Endodermal cell (in vitro differentiated cells): Measurements from ENCODE around the gene NABP2. TPM values are rescaled to one million over a fixed set of nuclear protein-coding genes. Genes with fewer than 3 reads are reported as not detected.

ENCODE experiments used
- DNase-seq: peaks from one replicate; pipeline ENCODE4 v3.0.0-alpha.2; 2017
- H3K27ac ChIP-seq: 2 replicates; pipeline ENCODE4 v1.5.1; 2013; ENCODE audit warnings: mild to moderate bottlenecking, low read depth, low read length, moderate library complexity
- H3K27me3 ChIP-seq: 2 replicates; pipeline ENCODE4 v1.6.1; 2013; ENCODE audit warnings: mild to moderate bottlenecking, low read length, moderate library complexity; ENCODE audit not compliant: insufficient read depth, control insufficient read depth, poor library complexity, severe bottlenecking
- H3K36me3 ChIP-seq: 2 replicates; pipeline ENCODE4 v1.7.0; 2013; ENCODE audit warnings: mild to moderate bottlenecking, low read length, moderate library complexity; ENCODE audit not compliant: control insufficient read depth, insufficient read depth
- H3K4me1 ChIP-seq: one replicate; pipeline ENCODE4 v1.7.0; 2013; ENCODE audit warnings: low read length; ENCODE audit not compliant: control insufficient read depth, insufficient read depth
- H3K4me3 ChIP-seq: 2 replicates; pipeline ENCODE4 v1.5.1; 2013; ENCODE audit warnings: mild to moderate bottlenecking, low read length, moderate library complexity
- H3K9ac ChIP-seq: 2 replicates; pipeline ENCODE4 v1.6.1; 2013; ENCODE audit warnings: mild to moderate bottlenecking, low read length, moderate library complexity; ENCODE audit not compliant: poor library complexity, severe bottlenecking; ENCODE audit errors: extremely low read depth
- H3K9me3 ChIP-seq: 2 replicates; pipeline ENCODE4 v1.6.1; 2013; ENCODE audit warnings: mild to moderate bottlenecking, low read length, moderate library complexity; ENCODE audit not compliant: control insufficient read depth
- H3K27ac Mint-ChIP-seq: 2 replicates; pipeline ENCODE4 v1.8.0; 2020; ENCODE audit warnings: mixed read lengths
- H3K27me3 Mint-ChIP-seq: 2 replicates; pipeline ENCODE4 v1.8.0; 2021; ENCODE audit warnings: mild to moderate bottlenecking, mixed read lengths; ENCODE audit not compliant: insufficient read depth
- H3K36me3 Mint-ChIP-seq: 2 replicates; pipeline ENCODE4 v1.8.0; 2020; ENCODE audit warnings: low read depth, mixed read lengths
- H3K4me1 Mint-ChIP-seq: 2 replicates; pipeline ENCODE4 v1.8.0; 2020; ENCODE audit warnings: mixed read lengths
- H3K4me3 Mint-ChIP-seq: 2 replicates; pipeline ENCODE4 v1.8.0; 2020; ENCODE audit warnings: mild to moderate bottlenecking, moderate library complexity, mixed read lengths
- H3K9me3 Mint-ChIP-seq: 2 replicates; pipeline ENCODE4 v1.8.0; 2020; ENCODE audit warnings: mild to moderate bottlenecking, mixed read lengths
- WGBS, 2 experiments: methylation state at CpG; one replicate each; pipeline versions ENCODE4 v1.1.5 to v1.1.7; 2013; ENCODE audit warnings: missing lambda C conversion rate in 2 of 2, mixed read lengths in 1 of 2; ENCODE audit not compliant: insufficient coverage in 1 of 2, insufficient read length in 1 of 2; 5-methylcytosine and 5-hydroxymethylcytosine counted together
- total RNA-seq, 2 donors: library from RNA; stranded (reverse); fragmentation: NEBNext Ultra II Directional in 1 of 2; extraction: Animal tissue kit (Norgen Biotek cat#: 25700) in 1 of 2; gene quantifications; 2 replicates in 1 of 2; 3 replicates in 1 of 2; pipeline ENCODE4 v1.2.1, GENCODE V29; 2021
- TF ChIP-seq, protein P1 (sequence below): fragments of 200-600 bp; sonication (generic); conservative IDR thresholded peaks from 2 replicates; pipeline ENCODE4 v1.5.0; 2021; ENCODE audit warnings: antibody characterized with exemption, mild to moderate bottlenecking

Gene NABP2
- total RNA-seq, 2 donors from 2014 or later, result 27.0 to 35.1 TPM

DNA sequence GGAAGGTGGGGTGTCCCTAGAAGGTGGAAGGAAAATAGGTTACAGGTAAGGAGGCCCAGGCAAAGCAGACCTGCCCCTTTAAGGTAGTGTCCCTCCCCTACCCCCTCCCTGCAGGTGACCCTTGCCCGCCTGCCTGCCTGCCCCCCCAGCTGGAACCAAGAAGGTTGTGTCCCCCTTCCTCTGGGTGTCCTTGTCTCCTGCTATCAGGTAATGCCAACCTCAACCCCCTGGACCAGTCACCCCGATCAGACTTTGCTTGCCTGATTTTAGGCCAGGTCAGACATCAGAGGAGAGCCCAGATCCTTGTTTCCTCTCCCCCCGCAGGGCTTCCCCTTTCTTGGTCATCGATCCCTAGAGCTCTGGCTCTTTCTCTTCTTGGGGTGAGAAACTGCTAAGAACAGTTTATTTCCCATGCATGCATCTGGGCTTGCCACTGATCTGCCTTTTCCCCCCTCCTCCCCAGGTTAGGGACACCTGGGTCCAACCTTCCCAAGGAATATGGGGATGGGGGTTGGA, 5.8 kb downstream of the NABP2 start, which contains the start of gene SLC39A5:
Gene SLC39A5 (plus strand): TSS at position 136 of the 516 bp plus-strand sequence. CDS start 1,224 bp downstream, outside the sequence.
- Mint-ChIP-seq H3K27me3 (peaks cover 7% of the 10 kb centered on the region), H3K4me1 (peaks cover 2% of the 10 kb centered on the region), H3K9me3 (no peaks in the 10 kb centered on the region), H3K4me3 (no peak within 1 kb of the TSS), H3K27ac (no peak within 1 kb of the TSS), H3K36me3 (peaks cover 5% of the 10 kb centered on the region)
- Histone ChIP-seq H3K27ac (no peak within 1 kb of the TSS), H3K36me3 (peaks cover 3% of the 10 kb centered on the region), H3K4me3 (no peak within 1 kb of the TSS), H3K4me1 (no peaks in the 10 kb centered on the region), H3K27me3 (no peaks in the 10 kb centered on the region), H3K9ac (no peak within 1 kb of the TSS), H3K9me3 (no peaks in the 10 kb centered on the region)
- TF ChIP-seq, protein P1, sequence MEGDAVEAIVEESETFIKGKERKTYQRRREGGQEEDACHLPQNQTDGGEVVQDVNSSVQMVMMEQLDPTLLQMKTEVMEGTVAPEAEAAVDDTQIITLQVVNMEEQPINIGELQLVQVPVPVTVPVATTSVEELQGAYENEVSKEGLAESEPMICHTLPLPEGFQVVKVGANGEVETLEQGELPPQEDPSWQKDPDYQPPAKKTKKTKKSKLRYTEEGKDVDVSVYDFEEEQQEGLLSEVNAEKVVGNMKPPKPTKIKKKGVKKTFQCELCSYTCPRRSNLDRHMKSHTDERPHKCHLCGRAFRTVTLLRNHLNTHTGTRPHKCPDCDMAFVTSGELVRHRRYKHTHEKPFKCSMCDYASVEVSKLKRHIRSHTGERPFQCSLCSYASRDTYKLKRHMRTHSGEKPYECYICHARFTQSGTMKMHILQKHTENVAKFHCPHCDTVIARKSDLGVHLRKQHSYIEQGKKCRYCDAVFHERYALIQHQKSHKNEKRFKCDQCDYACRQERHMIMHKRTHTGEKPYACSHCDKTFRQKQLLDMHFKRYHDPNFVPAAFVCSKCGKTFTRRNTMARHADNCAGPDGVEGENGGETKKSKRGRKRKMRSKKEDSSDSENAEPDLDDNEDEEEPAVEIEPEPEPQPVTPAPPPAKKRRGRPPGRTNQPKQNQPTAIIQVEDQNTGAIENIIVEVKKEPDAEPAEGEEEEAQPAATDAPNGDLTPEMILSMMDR, result no peak
- 92 to 100% methylated on average over 1 to 4 of the region's 4 CpGs for WGBS, 2 experiments
- no peak for DNase-seq

DNA sequence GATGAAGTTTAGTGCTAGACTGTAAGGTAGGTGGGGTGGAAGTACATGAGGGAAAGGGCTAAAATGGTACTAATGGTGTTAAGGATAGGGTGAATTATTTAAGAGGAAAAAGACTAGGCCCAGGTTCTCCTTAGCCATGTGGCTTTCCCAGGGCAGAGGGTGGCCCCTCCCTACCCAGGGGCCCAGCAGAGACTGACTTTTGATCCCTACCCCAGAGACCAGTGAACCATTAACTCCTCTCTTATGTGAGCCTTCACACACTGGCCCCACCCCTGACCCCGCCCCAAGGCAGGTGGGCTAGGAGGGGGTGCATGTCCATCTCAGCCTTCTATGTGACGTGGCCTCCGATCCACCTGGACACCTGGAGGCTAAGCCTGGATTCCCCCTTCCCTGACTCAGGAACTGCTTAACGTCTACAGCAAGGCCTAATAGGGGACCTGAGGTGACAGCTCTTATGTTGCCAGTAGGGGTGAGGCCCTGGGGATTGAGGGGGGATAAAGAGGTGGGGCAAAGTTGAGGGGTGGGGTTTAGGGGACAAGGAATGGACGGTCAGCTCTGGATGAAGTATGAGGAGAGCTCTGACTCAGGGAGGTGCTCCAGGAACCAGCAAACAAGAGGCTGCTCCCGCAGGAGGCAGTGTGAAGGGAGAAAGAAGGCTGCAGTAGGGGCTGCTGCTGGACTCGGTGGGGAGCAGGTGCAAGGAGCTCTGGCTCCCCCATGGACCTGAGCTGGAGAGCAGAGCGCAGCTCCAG, 6.5 kb downstream of the NABP2 start:
- peaks cover 8% of the 10 kb centered on the region for H3K27me3 Mint-ChIP-seq
- H3K27ac Mint-ChIP-seq, result no peak overlapping the region
- no peaks in the 10 kb centered on the region for H3K4me1 Mint-ChIP-seq
- H3K4me3 ChIP-seq, result no peak overlapping the region
- no peak overlapping the region for H3K27ac ChIP-seq
- H3K36me3 Mint-ChIP-seq, result peaks cover 5% of the 10 kb centered on the region
- no peaks in the 10 kb centered on the region for H3K4me1 ChIP-seq
- no peaks in the 10 kb centered on the region for H3K9me3 ChIP-seq
- H3K4me3 Mint-ChIP-seq, result no peak overlapping the region
- H3K9ac ChIP-seq, result no peak overlapping the region
- DNase-seq, result no peak
- H3K36me3 ChIP-seq, result peaks cover 3% of the 10 kb centered on the region
- no peaks in the 10 kb centered on the region for H3K9me3 Mint-ChIP-seq
- no peaks in the 10 kb centered on the region for H3K27me3 ChIP-seq
- TF ChIP-seq, protein P1, result no peak
- 81 to 87% methylated on average over 5 to 8 of the region's 8 CpGs for WGBS, 2 experiments

DNA sequence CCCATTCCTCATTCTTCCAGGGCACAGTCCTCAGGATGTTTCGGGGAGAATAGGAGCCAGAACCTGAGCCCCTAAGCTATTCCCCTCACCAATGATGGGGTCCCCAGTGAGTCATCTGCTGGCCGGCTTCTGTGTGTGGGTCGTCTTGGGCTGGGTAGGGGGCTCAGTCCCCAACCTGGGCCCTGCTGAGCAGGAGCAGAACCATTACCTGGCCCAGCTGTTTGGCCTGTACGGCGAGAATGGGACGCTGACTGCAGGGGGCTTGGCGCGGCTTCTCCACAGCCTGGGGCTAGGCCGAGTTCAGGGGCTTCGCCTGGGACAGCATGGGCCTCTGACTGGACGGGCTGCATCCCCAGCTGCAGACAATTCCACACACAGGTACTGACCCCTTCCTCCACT, 7.0 kb downstream of the NABP2 start:
- no peak overlapping the region for H3K27ac ChIP-seq
- DNase-seq, result no peak
- H3K4me1 ChIP-seq, result no peaks in the 10 kb centered on the region
- no peak overlapping the region for H3K4me3 Mint-ChIP-seq
- TF ChIP-seq, protein P1, result no peak
- H3K27me3 ChIP-seq, result no peaks in the 10 kb centered on the region
- H3K9me3 Mint-ChIP-seq, result no peaks in the 10 kb centered on the region
- no peak overlapping the region for H3K4me3 ChIP-seq
- no peaks in the 10 kb centered on the region for H3K4me1 Mint-ChIP-seq
- peaks cover 3% of the 10 kb centered on the region for H3K36me3 Mint-ChIP-seq
- 93 to 94% methylated on average over 9 to 11 of the region's 11 CpGs for WGBS, 2 experiments
- H3K27me3 Mint-ChIP-seq, result peaks cover 8% of the 10 kb centered on the region
- peaks cover 3% of the 10 kb centered on the region for H3K36me3 ChIP-seq
- no peak overlapping the region for H3K9ac ChIP-seq
- H3K9me3 ChIP-seq, result no peaks in the 10 kb centered on the region
- H3K27ac Mint-ChIP-seq, result no peak overlapping the region
